DMS53 treated with DMSO at 0.1 percent for 48 hours (cell line): ENCODE data around the gene CLIP1.
"Not testable (repeated sequence)": the region's sequence is repeated elsewhere in the genome, so short reads cannot be mapped to it uniquely, and the experiment has no call there.

Experiments used
- DNase-seq: peaks from one replicate; lab custom pipeline; 2025; ENCODE audit not compliant: unreplicated experiment; lab: John Stamatoyannopoulos, UW

CLIP1 gene

GRCh38 chr12:122421821-122422729 lies at the start of gene CLIP1:
Gene CLIP1, minus strand, starts transcription at chr12:122422669. Its CDS starts 42,217 bp downstream, at chr12:122380452.
- peak; percentile 48 for DNase-seq

DNA sequence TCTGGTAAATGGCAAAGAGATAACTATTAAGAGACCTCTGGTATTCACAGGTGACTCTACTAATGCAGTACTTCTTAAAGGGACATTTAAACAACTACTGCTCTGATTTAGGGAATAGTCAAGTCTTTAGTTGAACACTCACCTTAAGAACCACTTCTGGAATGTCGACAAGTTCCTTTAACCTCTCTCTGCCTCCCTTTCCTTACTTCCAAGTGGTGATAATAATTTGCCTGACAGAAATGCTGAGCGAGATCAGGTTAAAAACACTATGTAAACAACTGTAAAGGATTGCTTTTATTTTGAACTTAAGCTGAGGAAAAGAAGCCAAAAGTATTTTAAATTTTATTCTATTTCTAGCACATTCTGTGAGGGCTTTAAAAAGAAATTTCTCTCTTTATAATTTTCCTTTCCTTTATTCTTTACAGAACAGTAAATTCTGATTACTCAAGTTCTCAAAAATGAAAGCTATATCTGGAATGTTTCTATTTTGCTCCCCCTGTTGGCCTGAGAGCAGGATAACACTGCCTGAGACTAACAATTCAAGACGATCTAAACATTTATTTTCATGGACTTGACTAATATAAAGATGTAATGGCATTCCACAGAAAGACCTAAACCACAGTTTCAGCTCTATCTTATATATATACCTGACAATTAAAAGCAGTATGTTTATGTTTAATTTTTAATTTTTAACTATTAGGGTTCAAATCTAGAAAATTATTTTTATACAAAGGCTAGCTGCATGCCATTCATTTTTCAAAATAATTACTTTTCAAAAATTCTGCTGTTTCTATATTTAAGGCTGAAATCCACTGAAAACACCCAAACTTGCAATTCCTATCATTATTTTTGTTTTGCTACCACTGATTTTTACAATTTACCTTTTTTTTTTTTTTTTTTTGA lies 49.1 kb upstream of the CLIP1 start:
- DNase-seq: peak; percentile 59

GRCh38 chr12:122470576-122470975 lies 48.1 kb upstream of the CLIP1 start:
- not testable (repeated sequence) for DNase-seq

- DNase-seq: not testable (repeated sequence)
Observed at GRCh38 chr12:122469856-122470255, 47.4 kb upstream of the CLIP1 start.

DNA sequence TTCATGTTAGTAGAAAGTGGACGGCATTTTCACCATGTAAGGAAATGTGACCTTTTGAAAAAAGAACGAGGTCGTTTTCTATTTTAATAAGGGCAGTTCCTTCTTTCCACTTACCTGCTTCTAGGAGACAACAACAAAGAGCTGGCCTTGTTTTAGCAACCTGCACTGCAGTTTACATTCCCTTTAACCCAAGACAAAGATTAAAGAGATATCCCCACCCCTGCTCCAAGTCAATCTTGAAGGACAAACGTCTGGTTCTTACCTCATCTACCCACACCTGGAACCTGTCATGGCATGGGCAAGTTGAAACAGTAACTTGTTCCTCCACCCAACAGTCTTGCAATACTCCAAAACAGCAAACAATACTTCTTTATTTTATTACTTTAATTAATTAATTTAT lies 45.5 kb upstream of the CLIP1 start:
- DNase-seq: no peak

DNA sequence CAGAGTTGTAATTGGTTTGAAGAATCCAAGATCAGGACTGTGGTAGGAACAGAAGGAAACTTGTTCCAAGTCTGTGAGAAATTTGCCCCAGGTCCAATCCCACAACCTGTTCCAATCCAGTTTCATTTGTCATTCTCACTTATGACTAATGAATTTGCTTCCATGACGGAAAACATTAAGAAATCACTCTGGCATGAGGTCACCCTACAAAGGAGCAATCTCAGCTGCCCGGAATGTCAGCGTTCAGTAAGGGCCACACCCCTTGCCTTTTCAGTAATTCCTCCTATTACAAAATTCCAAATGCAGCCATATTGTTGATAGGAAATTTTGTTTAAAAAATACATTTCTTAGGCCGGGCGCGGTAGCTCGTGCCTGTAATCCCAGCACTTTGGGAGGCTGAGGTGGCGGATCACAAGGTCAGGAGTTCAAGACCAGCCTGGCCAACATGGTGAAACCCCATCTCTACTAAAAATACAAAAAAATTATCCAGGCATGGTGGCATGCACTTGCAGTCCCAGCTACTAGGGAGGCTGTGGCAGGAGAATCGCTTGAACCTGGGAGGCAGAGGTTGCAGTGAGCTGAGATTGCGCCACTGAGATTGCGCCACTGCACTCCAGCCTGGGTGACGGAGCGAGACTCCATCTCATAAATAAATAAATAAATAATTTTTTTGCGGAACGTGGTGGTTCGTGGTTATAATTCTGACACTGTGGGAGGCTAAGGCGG lies 42.0 kb upstream of the CLIP1 start:
- not testable (repeated sequence) for DNase-seq

- no peak for DNase-seq
Observed at GRCh38 chr12:122460641-122461040, 38.2 kb upstream of the CLIP1 start.

DNA sequence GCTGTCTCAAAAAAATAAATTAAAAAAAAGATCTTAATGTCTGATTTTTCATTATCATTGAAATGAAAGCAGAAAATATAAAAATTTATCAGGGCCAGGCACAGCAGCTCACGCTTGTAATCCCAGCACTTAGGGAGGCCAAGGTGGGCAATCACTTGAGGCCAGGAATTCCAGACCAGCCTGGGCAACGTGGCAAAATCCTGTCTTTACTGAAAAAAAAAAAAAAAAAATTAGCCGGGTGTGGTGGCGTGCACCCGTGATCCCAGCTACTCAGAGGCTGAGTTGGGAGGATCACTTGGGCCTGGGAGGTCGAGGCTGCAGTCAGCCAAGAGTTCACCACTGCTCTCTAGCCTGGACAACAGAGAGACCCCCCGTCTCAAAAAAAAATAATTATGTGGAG lies 37.6 kb upstream of the CLIP1 start:
- DNase-seq: no peak

DNA sequence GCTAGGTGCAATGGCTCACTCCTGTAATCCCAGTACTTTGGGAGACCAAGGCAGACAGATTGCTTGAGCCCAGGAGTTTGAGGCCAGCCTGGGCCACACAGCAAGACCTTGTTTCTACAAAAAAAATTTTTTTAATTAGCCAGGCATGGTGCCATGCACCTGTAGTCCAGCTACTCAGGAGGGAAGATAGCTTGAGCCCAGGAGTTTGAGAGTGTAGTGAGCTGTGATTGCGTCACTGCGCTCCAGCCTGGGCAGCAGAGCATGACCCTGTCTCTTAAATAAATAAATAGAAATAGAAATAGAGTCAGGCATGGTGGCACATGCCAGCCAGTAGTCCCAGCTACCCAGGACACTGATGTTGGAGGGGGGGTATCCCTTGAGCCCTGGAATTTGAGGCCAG lies 36.7 kb upstream of the CLIP1 start:
- DNase-seq: peak; percentile 51

DNA sequence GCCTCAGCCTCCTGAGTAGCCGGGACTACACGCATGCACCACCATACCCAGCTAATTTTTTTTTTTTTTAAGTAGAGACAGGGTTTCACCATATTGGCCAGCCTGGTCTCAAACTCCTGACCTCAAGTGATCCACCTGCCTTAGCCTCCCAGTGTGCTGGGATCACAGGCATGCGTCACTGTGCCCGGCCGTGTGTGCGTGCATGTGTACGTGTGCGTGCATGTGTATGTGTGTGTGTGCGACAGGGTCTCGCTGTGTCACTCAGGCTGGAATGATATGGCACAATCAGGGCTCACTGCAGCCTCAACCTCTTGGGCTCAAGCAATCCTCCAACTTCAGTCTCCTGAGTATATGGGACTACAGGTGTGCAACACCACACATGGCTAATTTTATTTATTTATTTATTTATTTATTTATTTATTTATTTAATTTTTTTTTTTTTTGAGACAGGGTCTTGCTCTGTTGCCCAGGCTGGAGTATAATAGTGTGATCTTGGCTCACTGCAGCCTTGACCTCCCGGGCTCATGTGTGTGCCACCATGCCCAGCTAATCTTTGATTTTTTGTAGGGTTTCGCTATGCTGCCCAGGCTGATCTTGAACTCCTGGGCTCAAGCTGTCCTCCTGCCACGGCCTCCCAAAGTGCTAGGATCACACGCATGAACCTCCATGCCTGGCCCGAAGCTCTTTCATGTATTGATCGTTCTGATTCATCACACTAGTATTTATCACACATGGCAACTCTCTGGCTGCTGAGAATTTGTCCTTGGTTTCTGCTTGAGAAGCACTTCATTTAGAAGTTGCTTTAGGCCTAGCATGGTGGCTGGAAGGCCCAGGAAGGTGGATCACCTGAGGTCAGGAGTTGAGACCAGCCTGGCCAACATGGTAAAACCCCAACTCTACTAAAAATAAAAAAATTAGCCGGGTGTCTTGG lies 35.9 kb upstream of the CLIP1 start:
- DNase-seq: no peak

DNA sequence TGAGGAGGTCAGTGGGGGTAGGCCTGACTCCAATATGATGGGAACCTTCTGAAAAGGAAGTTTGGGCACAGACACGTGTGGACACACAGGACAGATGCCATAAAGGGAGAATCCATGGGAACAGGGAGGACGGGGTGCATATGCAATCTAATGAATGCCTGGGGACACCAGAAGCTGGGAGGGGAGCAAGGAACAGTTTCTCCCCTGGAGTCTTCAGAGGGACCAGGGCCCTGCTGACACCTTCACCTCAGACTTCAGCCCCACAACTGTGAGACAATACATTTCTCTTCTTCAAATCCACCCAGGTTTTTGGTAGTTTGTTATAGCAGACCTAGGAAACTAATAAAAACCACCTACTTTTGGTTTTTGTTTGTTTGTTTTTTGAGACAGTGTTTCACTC lies 35.2 kb upstream of the CLIP1 start:
- no peak for DNase-seq

GRCh38 chr12:122454739-122455138 lies 32.3 kb upstream of the CLIP1 start:
- DNase-seq: no peak

DNA sequence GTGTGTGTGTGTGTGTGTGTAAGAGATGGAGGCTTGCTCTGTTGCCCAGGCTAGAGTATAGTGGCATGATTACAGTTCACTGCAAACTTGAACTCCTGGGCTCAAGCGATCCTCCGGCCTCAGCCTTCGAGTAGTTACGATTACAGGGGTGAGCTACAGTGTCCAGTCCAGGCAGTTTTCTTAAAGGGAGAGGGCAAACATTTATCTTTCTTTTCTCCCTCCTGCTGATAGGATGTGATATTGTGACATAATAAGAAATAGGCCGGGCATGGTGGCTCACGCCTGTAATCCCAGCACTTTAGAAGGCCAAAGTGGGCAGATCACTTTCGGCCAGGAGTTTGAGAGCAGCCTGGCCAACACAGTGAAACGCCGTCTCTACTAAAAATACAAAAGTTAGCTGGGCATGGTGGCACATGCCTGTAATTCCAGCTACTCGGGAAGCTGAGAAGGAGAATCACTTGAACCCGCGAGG lies 31.8 kb upstream of the CLIP1 start:
- no peak for DNase-seq

- no peak for DNase-seq
Observed at GRCh38 chr12:122452701-122453285, 30.3 kb upstream of the CLIP1 start.

- peak; percentile 43 for DNase-seq
Observed at GRCh38 chr12:122449317-122449716, 26.8 kb upstream of the CLIP1 start.

GRCh38 chr12:122447825-122448224 lies 25.4 kb upstream of the CLIP1 start:
- not testable (repeated sequence) for DNase-seq

DNA sequence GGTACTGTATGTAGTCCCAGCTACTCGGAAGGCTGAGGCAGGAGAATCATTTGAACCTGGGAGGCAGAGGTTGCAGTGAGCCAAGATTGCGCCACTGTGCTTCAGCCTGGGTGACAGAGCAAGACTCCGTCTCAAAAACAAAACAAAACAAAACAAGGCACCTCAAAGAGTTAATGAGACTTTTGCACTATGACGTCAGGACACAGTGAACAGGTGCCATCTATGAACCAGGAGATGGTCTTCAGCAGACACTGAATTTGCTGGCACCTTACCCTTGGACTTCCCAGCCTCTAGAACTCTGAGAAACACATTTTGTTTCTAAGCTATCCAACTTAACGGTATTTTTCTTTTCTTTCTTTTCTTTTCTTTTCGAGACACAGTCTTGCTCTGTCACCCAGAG lies 23.9 kb upstream of the CLIP1 start:
- DNase-seq: not testable (repeated sequence)

DNA sequence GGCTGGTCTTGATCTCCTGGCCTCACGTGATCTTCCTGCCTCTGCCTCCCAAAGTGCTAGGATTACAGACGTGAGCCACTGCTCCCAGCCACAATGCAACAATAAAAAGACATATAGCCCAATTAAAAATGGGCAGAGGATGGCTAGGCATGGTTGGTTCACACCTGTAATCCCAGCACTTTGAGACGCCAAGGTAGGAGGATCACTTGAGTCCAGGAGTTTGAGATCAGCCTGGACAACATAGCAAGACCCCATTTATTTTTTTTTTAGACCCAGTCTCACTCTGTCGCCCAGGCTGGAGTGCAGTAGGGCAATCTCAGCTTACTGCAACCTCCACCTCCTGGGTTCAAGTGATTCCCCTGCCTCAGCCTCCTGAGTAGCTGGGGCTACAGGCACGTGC lies 21.6 kb upstream of the CLIP1 start:
- DNase-seq: not testable (repeated sequence)

DNA sequence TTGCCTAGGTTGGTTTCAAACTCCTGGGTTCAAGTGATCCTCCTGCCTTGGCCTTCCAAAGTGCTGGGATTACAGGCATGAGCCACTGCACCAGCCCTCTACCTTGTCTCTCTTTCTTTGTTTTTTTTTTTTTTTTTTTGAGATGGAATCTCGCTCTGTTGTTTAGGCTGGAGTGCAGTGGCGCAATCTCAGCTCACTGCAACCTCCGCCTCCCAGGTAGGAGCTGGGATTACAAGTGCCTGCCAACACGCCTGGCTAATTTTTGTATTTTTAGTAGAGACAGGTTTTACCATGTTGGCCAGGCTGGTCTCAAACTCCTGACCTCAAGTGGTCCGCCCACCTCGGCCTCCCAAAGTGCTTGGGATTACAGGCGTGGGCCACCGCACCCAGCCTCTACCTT lies 16.4 kb upstream of the CLIP1 start:
- not testable (repeated sequence) for DNase-seq
